ENCODE data around the gene KLHL28. TPM values are rescaled to one million over a fixed set of nuclear protein-coding genes. Genes with fewer than 3 reads are reported as not detected.

Gene KLHL28
- total and polyA plus RNA-seq, 2 donors (not counting 3 experiments of a cell fraction or from before 2014, with no cell fraction given): 2.9 to 7.3 TPM

- Histone ChIP-seq H3K4me1 (ENCODE audit: control insufficient read depth, extremely low read depth, insufficient read depth, low read length) (no peaks in the 10 kb centered on the region), H3K36me3 (ENCODE audit: control insufficient read depth in 2 of 2, extremely low read depth in 1 of 2, insufficient read depth in 2 of 2, low read length in 2 of 2) (no peaks in the 10 kb centered on the region), H3K79me2 (ENCODE audit: control insufficient read depth, insufficient read depth, low read length) (no peaks in the 10 kb centered on the region), H3K27me3 (ENCODE audit: control insufficient read depth in 2 of 2, insufficient read depth in 2 of 2, low read length in 2 of 2) (peaks cover 14 to 15% of the 10 kb centered on the region in 2 experiments), H3K27ac (ENCODE audit: insufficient read depth, low read depth, low read length) (no peak overlapping the region), H3K9ac (replicated peaks; ENCODE audit: extremely low read depth, insufficient read depth, low read length) (no peak overlapping the region), H3K4me2 (ENCODE audit: insufficient read depth, low read length) (no peak overlapping the region), H4K20me1 (replicated peaks; ENCODE audit: control insufficient read depth, extremely low read depth, insufficient read depth, low read length) (no peaks in the 10 kb centered on the region), H3K4me3 (replicated peaks in 1 of 3; ENCODE audit: insufficient read depth in 1 of 3, low read depth in 1 of 3, low read length in 3 of 3) (no peak overlapping the region), H3K9me1 (replicated peaks; ENCODE audit: control insufficient read depth, extremely low read depth, insufficient read depth, low read length) (no peaks in the 10 kb centered on the region), H2AFZ (ENCODE audit: low read depth, low read length) (no peak overlapping the region), H3K9me3 (replicated peaks; ENCODE audit: control insufficient read depth, insufficient read depth, low read length) (no peaks in the 10 kb centered on the region)
- ChIA-PET POLR2A (no interaction called here), CTCF (interaction anchor here (1.6 to 3.6 kb wide), 8 partner anchors 47 to 353 kb away, joined by 9 to 239 read pairs (median 15); partner anchors contain the start of genes FANCM, FKBP3, KLHL28 and MIS18BP1)
- FAIRE-seq (no peak), DNase-seq (ENCODE audit: low read depth, low spot score) (no peak)
- TF ChIP-seq GATA2 (IDR thresholded peaks at IDR 0.05; ENCODE audit: insufficient read depth, insufficient read length, low read depth, low read length) (no peak), EZH2 (IDR thresholded peaks at IDR 0.05; ENCODE audit: borderline replicate concordance, low read depth, low read length, severe bottlenecking) (no peak), MAX (IDR thresholded peaks at IDR 0.05; ENCODE audit: insufficient read depth, insufficient read length) (no peak), FOS (IDR thresholded peaks at IDR 0.05; ENCODE audit: borderline replicate concordance, insufficient read depth, low read length) (no peak), CTCF (IDR thresholded peaks at IDR 0.05; ENCODE audit: extremely low read depth in 1 of 2, insufficient read depth in 1 of 2, low read depth in 1 of 2, low read length in 2 of 2) (no peak), POLR2AphosphoS5 (IDR thresholded peaks at IDR 0.05; ENCODE audit: insufficient read depth, low read depth, low read length) (no peak), POLR2A (IDR thresholded peaks at IDR 0.05; ENCODE audit: low read depth, low read length) (no peak), JUN (IDR thresholded peaks at IDR 0.05; ENCODE audit: borderline replicate concordance, insufficient read depth, insufficient read length, low read depth) (no peak), MYC (IDR thresholded peaks at IDR 0.05; ENCODE audit: low read depth, low read length) (no peak)
- dilution Hi-C loops (cut with MboI; ENCODE audit: extremely low pct_ligation_motif_present, low sequenced_read_pairs): no loop called here
- no TSS peak for BruUV-seq (replicated peaks)
- intact Hi-C loops (cut with micrococcal nuclease): loop anchor here (5.0 kb wide), 2 partner anchors 47 to 337 kb away; partner anchors contain the start of genes KLHL28, MIS18BP1 and TOGARAM1
Measured at GRCh38 chr14:44914849-44915248, 46.9 kb downstream of the KLHL28 start.

Measured in endothelial cell of umbilical vein (primary cell).